ENCODE results near the gene TBC1D4. TPM values are rescaled to one million over a fixed set of nuclear protein-coding genes. Genes with fewer than 3 reads are reported as not detected.

TBC1D4 gene
- total RNA-seq, 1 experiment from 2014 or later = 5.5 TPM

- intact Hi-C loops (cut with micrococcal nuclease; ENCODE audit: unreplicated experiment) (no loop called here), in situ Hi-C loops (cut with HindIII; ENCODE audit: low pct_unique_long_range_greater_than_20kb, low sequenced_read_pairs) (no loop called here)
- ChIA-PET POLR2A (no interaction called here), CTCF (no interaction called here)
- TF ChIP-seq SIN3A (IDR thresholded peaks at IDR 0.05; ENCODE audit: borderline replicate concordance, insufficient read depth, low read depth, low read length) (no peak), CTCF (IDR thresholded peaks at IDR 0.05) (no peak), TCF7L2 (IDR thresholded peaks at IDR 0.05; ENCODE audit: low read depth, low read length) (no peak), REST (IDR thresholded peaks at IDR 0.05; ENCODE audit: insufficient read depth in 1 of 2, low read depth in 2 of 2, low read length in 1 of 2) (no peak), POLR2AphosphoS5 (IDR thresholded peaks at IDR 0.05; ENCODE audit: low read depth, low read length) (no peak)
- H3K9me3 ChIP-seq (ENCODE audit: control insufficient read depth, insufficient read depth, low read depth, low read length) = no peaks in the 10 kb centered on the region
- H3K36me3 ChIP-seq (ENCODE audit: control insufficient read depth, insufficient read depth, low read length) = no peaks in the 10 kb centered on the region; the same call in 1 of the 2 replicates
- H3K27ac ChIP-seq (ENCODE audit: low read length) = no peak overlapping the region
- ATAC-seq (no peak), DNase-seq (ENCODE audit: low read depth, low spot score) (no peak)
- no peak overlapping the region for H3K4me3 ChIP-seq (ENCODE audit: low read depth in 2 of 2, low read length in 2 of 2)
- BruUV-seq (replicated peaks) = no TSS peak
- H3K4me1 ChIP-seq (ENCODE audit: control insufficient read depth, insufficient read depth, low read length) = no peaks in the 10 kb centered on the region
- no peaks in the 10 kb centered on the region for H3K27me3 ChIP-seq (ENCODE audit: control insufficient read depth, insufficient read depth, low read length)
Measured at GRCh38 chr13:75398072-75398471, 83.9 kb downstream of the TBC1D4 start.

- POLR2A ChIA-PET = no interaction called here
Measured at GRCh38 chr13:75395901-75396300, 86.1 kb downstream of the TBC1D4 start.

GRCh38 chr13:75395066-75395465 lies 86.9 kb downstream of the TBC1D4 start:
- CTCF ChIA-PET = no interaction called here
- Histone ChIP-seq H3K9me3 (ENCODE audit: control insufficient read depth, insufficient read depth, low read depth, low read length) (no peaks in the 10 kb centered on the region), H3K27ac (ENCODE audit: low read length) (no peak overlapping the region), H3K27me3 (ENCODE audit: control insufficient read depth, insufficient read depth, low read length) (no peaks in the 10 kb centered on the region), H3K36me3 (ENCODE audit: control insufficient read depth, insufficient read depth, low read length) (no peaks in the 10 kb centered on the region), H3K4me1 (ENCODE audit: control insufficient read depth, insufficient read depth, low read length) (no peaks in the 10 kb centered on the region), H3K4me3 (ENCODE audit: low read depth in 2 of 2, low read length in 2 of 2) (no peak overlapping the region)
- POLR2A ChIA-PET = no interaction called here
- BruUV-seq (replicated peaks) = no TSS peak
- no peak for ATAC-seq
- in situ Hi-C loops (cut with HindIII; ENCODE audit: low pct_unique_long_range_greater_than_20kb, low sequenced_read_pairs) = no loop called here
- intact Hi-C loops (cut with micrococcal nuclease; ENCODE audit: unreplicated experiment) = no loop called here
- DNase-seq (ENCODE audit: low read depth, low spot score) = no peak
- TF ChIP-seq POLR2AphosphoS5 (IDR thresholded peaks at IDR 0.05; ENCODE audit: low read depth, low read length) = no peak
- no peak for TF ChIP-seq REST (IDR thresholded peaks at IDR 0.05; ENCODE audit: insufficient read depth in 1 of 2, low read depth in 2 of 2, low read length in 1 of 2)
- TF ChIP-seq CTCF (IDR thresholded peaks at IDR 0.05) = no peak

More at GRCh38 chr13:75395901-75396300, 86.1 kb downstream of the TBC1D4 start:
- DNase-seq (ENCODE audit: low read depth, low spot score) = no peak
- CTCF ChIA-PET = no interaction called here
- TF ChIP-seq SIN3A (IDR thresholded peaks at IDR 0.05; ENCODE audit: borderline replicate concordance, insufficient read depth, low read depth, low read length) (no peak), POLR2AphosphoS5 (IDR thresholded peaks at IDR 0.05; ENCODE audit: low read depth, low read length) (no peak), TCF7L2 (IDR thresholded peaks at IDR 0.05; ENCODE audit: low read depth, low read length) (no peak)
- Histone ChIP-seq H3K27ac (ENCODE audit: low read length) (no peak overlapping the region), H3K4me3 (ENCODE audit: low read depth in 2 of 2, low read length in 2 of 2) (no peak overlapping the region), H3K27me3 (ENCODE audit: control insufficient read depth, insufficient read depth, low read length) (no peaks in the 10 kb centered on the region), H3K4me1 (ENCODE audit: control insufficient read depth, insufficient read depth, low read length) (no peaks in the 10 kb centered on the region), H3K36me3 (ENCODE audit: control insufficient read depth, insufficient read depth, low read length) (no peaks in the 10 kb centered on the region), H3K9me3 (ENCODE audit: control insufficient read depth, insufficient read depth, low read depth, low read length) (no peaks in the 10 kb centered on the region)
- no peak for ATAC-seq
- BruUV-seq (replicated peaks) = no TSS peak
- intact Hi-C loops (cut with micrococcal nuclease; ENCODE audit: unreplicated experiment) = no loop called here
- in situ Hi-C loops (cut with HindIII; ENCODE audit: low pct_unique_long_range_greater_than_20kb, low sequenced_read_pairs) = no loop called here

Data from Panc1 (cell line).